Measurements from ENCODE around the gene EFNA2.

Gene EFNA2

DNA sequence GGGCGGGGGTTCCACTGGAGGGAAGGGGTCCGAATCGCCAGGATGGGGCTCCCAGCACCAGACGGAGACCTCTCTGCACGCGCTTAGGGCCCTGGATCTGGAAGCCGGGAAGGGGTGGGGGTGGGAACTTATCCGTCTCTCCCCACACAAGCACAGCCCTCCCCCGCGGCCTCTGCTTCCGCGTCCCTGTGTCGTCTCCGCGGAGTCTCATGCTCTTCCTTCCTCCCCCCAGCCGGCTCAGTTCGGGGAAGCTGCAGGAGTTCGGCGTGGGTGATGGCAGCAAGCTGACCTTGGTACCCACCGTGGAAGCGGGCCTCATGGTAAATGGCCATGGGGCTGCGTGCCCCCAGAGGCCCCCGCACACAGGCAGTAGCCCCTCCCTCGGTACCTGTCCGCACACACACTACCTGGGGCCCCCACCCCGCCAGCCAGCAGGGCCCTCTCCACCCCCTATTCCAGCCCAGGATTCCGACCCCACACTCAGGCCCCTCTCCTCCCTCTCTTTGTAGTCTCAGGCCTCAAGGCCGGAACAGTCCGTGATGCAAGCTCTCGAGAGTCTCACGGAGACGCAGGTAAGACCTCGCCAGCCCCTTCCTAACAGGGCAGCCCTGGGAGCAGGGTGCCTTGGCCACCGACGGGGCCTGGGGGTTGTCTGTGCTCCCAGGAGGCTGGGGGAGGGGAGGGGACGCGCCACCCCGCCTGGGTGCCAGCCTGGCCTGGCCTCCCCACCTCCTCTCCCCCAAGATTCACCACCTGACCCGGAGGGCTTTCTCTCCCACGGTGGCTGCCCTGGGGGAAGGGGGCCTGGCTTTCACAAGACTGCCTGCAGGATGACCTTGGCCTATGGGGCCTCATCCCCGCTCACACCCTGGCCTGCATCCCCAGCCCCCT is 34.1 kb upstream of the EFNA2 start:
- Histone ChIP-seq H3K4me1 (ENCODE audit: control insufficient read depth, insufficient read depth, low read length) (peaks cover 43% of the 10 kb centered on the region), H3K27me3 (ENCODE audit: control insufficient read depth, insufficient read depth, low read length) (no peaks in the 10 kb centered on the region), H3K36me3 (ENCODE audit: control insufficient read depth, insufficient read depth, low read length) (peaks cover 29% of the 10 kb centered on the region), H3K9ac (ENCODE audit: low read length) (peak overlapping the region; percentile 90), H3K4me3 (ENCODE audit: low read length) (peak overlapping the region; percentile 74), H3K9me3 (ENCODE audit: control insufficient read depth, low read length) (no peaks in the 10 kb centered on the region)

DNA sequence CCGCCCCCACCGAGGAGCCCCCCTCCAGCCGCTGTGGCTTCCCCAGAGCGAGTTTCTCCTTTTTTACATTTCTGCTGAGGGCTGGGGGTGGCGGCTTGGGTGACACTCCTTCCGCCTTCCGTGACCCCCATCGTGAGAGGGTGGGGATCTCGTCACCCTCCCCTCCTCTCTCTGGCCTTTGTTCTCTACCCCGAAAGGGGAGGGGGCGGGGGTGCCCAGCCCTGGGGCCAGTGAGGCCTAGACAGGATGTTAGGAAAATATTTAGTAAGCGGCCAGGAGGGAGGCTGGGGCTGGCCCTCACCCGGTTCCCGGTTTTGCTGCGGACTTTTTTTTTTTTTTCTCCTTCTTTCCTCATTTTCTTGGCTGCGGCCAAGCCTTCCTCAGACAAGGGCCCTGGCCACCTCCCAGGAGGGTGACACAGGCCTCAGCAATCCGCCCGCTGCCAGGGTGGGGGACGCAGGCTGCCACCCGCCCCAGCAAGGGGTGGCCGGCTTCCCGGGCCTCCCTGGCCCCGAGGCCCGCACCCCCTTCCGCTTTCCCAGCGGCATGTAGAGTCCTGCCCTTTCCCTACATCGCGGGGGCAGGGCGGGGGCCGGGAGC is 33.4 kb upstream of the EFNA2 start:
- Histone ChIP-seq H3K9me3 (ENCODE audit: control insufficient read depth, low read length) (no peaks in the 10 kb centered on the region), H3K4me3 (ENCODE audit: low read length) (peak overlapping the region; percentile 74), H3K4me1 (ENCODE audit: control insufficient read depth, insufficient read depth, low read length) (peaks cover 43% of the 10 kb centered on the region), H3K27me3 (ENCODE audit: control insufficient read depth, insufficient read depth, low read length) (no peaks in the 10 kb centered on the region), H3K36me3 (ENCODE audit: control insufficient read depth, insufficient read depth, low read length) (peaks cover 33% of the 10 kb centered on the region), H3K9ac (ENCODE audit: low read length) (peak overlapping the region; percentile 90)

- Histone ChIP-seq H3K4me3 (ENCODE audit: low read length) (no peak overlapping the region), H3K36me3 (ENCODE audit: control insufficient read depth, insufficient read depth, low read length) (peaks cover 38% of the 10 kb centered on the region), H3K4me1 (ENCODE audit: control insufficient read depth, insufficient read depth, low read length) (peaks cover 39% of the 10 kb centered on the region), H3K9me3 (ENCODE audit: control insufficient read depth, low read length) (no peaks in the 10 kb centered on the region), H3K9ac (ENCODE audit: low read length) (peak overlapping the region; percentile 90), H3K27me3 (ENCODE audit: control insufficient read depth, insufficient read depth, low read length) (no peaks in the 10 kb centered on the region)
Measured at GRCh38 chr19:1252821-1253513, 32.7 kb upstream of the EFNA2 start.

GRCh38 chr19:1253514-1254080 is 32.1 kb upstream of the EFNA2 start:
- H3K36me3 ChIP-seq (ENCODE audit: control insufficient read depth, insufficient read depth, low read length), result peaks cover 40% of the 10 kb centered on the region
- H3K4me1 ChIP-seq (ENCODE audit: control insufficient read depth, insufficient read depth, low read length), result peaks cover 42% of the 10 kb centered on the region
- peak overlapping the region; percentile 90 for H3K9ac ChIP-seq (ENCODE audit: low read length)
- no peaks in the 10 kb centered on the region for H3K9me3 ChIP-seq (ENCODE audit: control insufficient read depth, low read length)
- no peak overlapping the region for H3K4me3 ChIP-seq (ENCODE audit: low read length)
- H3K27me3 ChIP-seq (ENCODE audit: control insufficient read depth, insufficient read depth, low read length), result no peaks in the 10 kb centered on the region

DNA sequence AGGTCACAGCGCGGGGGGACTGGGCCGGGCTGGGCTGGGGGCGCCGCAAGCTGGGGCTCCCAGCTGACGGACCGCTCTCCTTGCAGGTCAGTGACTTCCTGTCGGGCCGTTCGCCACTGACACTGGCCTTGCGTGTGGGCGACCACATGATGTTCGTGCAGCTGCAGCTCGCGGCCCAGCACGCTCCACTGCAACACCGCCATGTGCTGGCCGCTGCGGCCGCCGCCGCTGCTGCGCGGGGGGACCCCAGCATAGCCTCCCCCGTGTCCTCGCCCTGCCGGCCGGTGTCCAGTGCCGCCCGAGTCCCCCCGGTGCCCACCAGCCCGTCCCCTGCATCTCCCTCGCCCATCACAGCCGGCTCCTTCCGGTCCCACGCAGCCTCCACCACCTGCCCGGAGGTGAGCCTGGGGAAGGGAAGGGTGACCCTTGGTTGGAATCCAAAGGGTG is 31.6 kb upstream of the EFNA2 start:
- H3K9ac ChIP-seq (ENCODE audit: low read length), result peak overlapping the region; percentile 33
- H3K4me1 ChIP-seq (ENCODE audit: control insufficient read depth, insufficient read depth, low read length), result peaks cover 47% of the 10 kb centered on the region
- H3K36me3 ChIP-seq (ENCODE audit: control insufficient read depth, insufficient read depth, low read length), result peaks cover 40% of the 10 kb centered on the region
- no peaks in the 10 kb centered on the region for H3K9me3 ChIP-seq (ENCODE audit: control insufficient read depth, low read length)
- H3K27me3 ChIP-seq (ENCODE audit: control insufficient read depth, insufficient read depth, low read length), result no peaks in the 10 kb centered on the region
- H3K4me3 ChIP-seq (ENCODE audit: low read length), result no peak overlapping the region

DNA sequence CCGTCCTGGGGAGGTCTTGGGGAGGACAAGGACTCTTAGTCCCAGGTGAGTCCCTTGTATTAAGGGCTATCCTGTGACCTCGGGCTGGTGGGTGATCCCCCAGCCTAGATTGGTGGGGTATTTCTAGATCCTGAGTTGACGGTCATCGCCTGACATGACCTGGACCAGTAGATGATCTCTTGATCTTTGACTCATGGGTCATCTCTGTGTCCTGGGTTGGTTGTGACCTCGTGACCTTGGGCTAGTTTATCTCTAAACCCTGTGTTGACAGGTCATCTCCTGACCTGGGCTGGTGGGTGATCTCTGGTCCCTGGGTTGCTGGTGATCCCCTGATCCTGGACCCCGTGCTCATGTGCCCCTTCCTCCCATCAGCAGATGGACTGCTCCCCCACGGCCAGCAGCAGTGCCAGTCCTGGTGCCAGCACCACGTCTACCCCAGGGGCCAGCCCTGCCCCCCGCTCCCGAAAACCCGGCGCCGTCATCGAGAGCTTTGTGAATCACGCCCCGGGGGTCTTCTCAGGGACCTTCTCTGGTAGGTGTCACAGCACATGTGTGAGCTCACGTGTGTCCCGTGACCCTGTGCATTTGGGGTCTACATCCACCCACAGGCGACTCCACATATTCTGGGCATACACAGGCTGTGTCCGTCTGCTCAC is 31.0 kb upstream of the EFNA2 start:
- peak overlapping the region; percentile 33 for H3K9ac ChIP-seq (ENCODE audit: low read length)
- H3K4me3 ChIP-seq (ENCODE audit: low read length), result no peak overlapping the region
- H3K4me1 ChIP-seq (ENCODE audit: control insufficient read depth, insufficient read depth, low read length), result peaks cover 53% of the 10 kb centered on the region
- H3K27me3 ChIP-seq (ENCODE audit: control insufficient read depth, insufficient read depth, low read length), result no peaks in the 10 kb centered on the region
- H3K9me3 ChIP-seq (ENCODE audit: control insufficient read depth, low read length), result no peaks in the 10 kb centered on the region
- H3K36me3 ChIP-seq (ENCODE audit: control insufficient read depth, insufficient read depth, low read length), result peaks cover 40% of the 10 kb centered on the region

DNA sequence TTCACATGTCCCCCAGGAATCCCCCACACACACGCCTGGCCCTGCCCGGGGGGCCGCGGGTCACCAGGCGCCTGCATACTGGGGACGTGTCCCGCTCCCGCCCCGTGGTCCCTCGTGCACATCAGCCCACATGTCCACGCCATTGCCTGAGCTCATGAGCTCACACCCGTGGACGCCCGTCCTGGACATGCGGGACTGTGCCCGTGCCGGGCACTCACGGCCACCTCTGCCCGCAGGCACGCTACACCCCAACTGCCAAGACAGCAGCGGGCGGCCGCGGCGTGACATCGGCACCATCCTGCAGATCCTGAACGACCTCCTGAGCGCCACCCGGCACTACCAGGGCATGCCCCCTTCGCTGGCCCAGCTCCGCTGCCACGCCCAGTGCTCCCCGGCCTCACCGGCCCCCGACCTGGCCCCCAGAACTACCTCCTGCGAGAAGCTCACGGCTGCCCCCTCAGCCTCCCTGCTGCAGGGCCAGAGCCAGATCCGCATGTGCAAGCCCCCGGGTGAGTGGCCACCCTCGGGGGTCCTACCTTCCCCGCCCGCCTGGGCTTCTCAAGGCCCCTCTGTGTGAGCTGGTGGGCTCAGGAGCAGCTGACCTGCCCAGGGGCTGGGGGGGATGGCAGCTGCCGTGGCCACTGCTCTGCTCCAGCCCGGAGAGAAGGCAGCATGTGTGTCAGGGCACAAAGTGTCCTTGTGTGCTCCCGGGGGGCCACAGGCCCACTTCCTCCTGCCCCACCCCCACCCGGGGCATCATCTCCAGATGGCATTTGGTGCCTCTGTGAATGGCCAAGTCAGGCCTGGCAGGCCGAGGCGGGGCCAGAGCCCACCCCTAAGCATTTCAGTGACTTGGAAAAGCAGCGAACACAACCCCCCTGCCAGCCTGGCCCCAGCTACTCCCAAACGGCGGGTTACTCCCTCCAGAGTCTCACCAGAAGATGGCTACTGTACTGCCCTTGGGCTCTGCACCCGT is 30.2 kb upstream of the EFNA2 start:
- Histone ChIP-seq H3K27me3 (ENCODE audit: control insufficient read depth, insufficient read depth, low read length) (no peaks in the 10 kb centered on the region), H3K4me3 (ENCODE audit: low read length) (no peak overlapping the region), H3K4me1 (ENCODE audit: control insufficient read depth, insufficient read depth, low read length) (peaks cover 61% of the 10 kb centered on the region), H3K9ac (ENCODE audit: low read length) (peak overlapping the region; percentile 33), H3K9me3 (ENCODE audit: control insufficient read depth, low read length) (no peaks in the 10 kb centered on the region), H3K36me3 (ENCODE audit: control insufficient read depth, insufficient read depth, low read length) (peaks cover 40% of the 10 kb centered on the region)

DNA sequence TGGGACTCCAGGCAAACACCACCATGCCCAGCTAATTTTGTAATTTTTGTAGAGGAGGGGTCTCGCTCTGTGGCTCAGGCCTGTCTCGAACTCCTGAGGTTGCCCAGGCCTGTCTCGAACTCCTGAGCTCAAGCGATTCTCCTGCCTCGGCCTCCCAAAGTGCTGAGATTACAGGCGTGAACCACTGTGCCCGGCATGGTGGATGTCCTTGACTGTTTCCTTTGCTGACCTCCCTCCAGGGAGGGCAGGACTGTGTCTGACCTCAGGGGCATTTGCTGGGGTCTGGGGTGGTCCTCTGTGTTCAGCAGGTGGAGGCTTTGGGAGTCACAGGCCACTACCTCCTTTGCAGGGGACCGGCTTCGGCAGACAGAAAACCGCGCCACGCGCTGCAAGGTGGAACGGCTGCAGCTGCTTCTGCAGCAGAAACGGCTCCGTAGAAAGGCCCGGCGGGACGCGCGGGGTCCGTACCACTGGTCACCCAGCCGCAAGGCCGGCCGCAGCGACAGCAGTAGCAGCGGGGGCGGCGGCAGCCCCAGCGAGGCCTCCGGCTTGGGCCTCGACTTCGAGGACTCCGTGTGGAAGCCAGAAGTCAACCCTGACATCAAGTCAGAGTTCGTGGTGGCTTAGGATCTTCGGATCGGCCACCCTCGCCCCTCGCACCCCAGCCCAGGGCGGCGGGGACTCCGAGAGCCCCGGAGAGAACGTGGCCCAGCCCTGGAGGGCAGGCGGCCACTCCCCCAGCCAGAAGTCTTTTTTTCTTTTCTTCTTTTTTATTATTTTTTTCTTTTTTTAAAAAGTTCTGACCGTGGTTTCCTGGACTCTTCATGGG is 28.8 kb upstream of the EFNA2 start:
- Histone ChIP-seq H3K9me3 (ENCODE audit: control insufficient read depth, low read length) (no peaks in the 10 kb centered on the region), H3K27me3 (ENCODE audit: control insufficient read depth, insufficient read depth, low read length) (no peaks in the 10 kb centered on the region), H3K4me3 (ENCODE audit: low read length) (no peak overlapping the region), H3K36me3 (ENCODE audit: control insufficient read depth, insufficient read depth, low read length) (peaks cover 34% of the 10 kb centered on the region), H3K9ac (ENCODE audit: low read length) (no peak overlapping the region), H3K4me1 (ENCODE audit: control insufficient read depth, insufficient read depth, low read length) (peaks cover 67% of the 10 kb centered on the region)

DNA sequence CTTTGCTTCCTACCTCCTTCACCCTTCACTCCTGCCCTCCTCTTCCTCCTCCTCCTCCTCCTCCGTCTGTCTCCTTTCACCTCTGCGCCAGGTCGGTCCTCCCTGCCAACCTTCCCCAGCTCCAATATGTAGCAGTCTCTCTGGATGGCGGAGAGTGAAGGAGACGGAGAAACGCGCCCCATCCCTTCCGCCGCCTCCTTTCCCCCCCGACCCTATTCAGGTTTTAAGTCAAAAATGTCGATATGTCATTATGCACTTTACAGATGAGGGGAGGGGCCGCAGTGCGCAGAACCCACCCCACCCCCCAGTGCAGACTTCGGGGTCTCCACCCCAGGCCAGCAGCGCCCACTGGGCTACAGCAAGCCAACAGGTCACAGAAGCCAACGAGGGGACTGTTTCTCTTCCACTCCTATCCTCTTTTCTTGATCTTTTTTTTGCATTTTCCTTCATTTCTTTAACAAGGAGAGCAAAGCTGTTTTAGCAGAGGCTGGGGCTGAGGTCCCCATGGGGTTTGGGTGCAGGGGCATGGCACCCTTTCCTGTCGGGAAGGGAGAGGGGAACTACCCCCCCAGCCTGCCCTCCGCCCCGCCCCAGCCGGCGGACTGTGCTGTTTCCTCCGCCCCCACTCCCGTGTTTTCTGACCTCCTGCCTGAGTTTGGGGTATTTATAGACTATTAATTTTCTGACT is 28.1 kb upstream of the EFNA2 start:
- Histone ChIP-seq H3K36me3 (ENCODE audit: control insufficient read depth, insufficient read depth, low read length) (peaks cover 32% of the 10 kb centered on the region), H3K4me1 (ENCODE audit: control insufficient read depth, insufficient read depth, low read length) (peaks cover 74% of the 10 kb centered on the region), H3K9me3 (ENCODE audit: control insufficient read depth, low read length) (no peaks in the 10 kb centered on the region), H3K4me3 (ENCODE audit: low read length) (no peak overlapping the region), H3K27me3 (ENCODE audit: control insufficient read depth, insufficient read depth, low read length) (no peaks in the 10 kb centered on the region), H3K9ac (ENCODE audit: low read length) (no peak overlapping the region)

GRCh38 chr19:1258163-1258492 is 27.5 kb upstream of the EFNA2 start:
- no peaks in the 10 kb centered on the region for H3K27me3 ChIP-seq (ENCODE audit: control insufficient read depth, insufficient read depth, low read length)
- H3K9me3 ChIP-seq (ENCODE audit: control insufficient read depth, low read length), result no peaks in the 10 kb centered on the region
- no peak overlapping the region for H3K4me3 ChIP-seq (ENCODE audit: low read length)
- H3K9ac ChIP-seq (ENCODE audit: low read length), result no peak overlapping the region
- H3K36me3 ChIP-seq (ENCODE audit: control insufficient read depth, insufficient read depth, low read length), result peaks cover 32% of the 10 kb centered on the region
- peaks cover 79% of the 10 kb centered on the region for H3K4me1 ChIP-seq (ENCODE audit: control insufficient read depth, insufficient read depth, low read length)
